Hepatic stellate cell (primary cell): ENCODE measurements around the gene PPFIBP1.

Experiments used
- DNase-seq: peaks from one replicate; pipeline ENCODE4 v3.0.0; 2011; ENCODE audit warnings: low spot score

The PPFIBP1 gene

DNA sequence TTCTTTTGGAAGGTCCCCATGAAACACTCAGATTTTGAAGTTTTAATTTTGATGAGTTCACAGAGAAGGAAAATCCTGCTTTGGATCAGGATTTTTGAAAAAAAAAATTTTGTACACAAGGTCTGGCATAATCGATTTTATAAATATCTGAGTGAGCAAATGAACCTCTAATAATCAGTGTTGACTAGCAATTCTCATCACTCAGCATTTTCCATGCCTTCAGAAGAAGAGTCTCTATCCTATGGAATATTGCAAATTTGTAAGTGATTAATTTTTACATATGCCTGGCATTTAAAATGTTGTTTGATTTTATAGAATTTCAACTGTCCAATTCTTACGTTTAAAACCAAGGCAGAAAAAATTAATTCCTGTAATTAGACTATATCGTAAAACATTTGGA, 141.7 kb downstream of the PPFIBP1 start:
- no peak for DNase-seq

DNA sequence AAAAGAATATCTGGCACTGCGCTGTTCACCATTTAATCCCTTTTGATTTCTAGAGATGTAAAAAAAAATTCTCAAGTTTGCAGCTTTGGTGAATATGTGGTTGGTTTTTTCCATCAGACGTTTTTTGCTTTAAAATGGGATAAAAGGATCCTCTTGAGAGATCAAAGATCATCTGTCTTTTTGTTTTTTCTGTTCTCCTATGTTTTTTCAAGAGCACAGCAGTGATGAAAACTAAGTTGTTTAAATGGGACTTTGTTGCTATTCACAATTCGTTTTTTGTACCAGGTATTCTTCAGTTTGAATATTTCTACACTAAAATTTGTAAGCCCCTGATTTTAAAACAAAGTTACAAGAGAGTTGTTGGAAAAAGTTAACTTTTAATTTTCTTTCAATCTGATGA, 142.5 kb downstream of the PPFIBP1 start:
- DNase-seq: no peak

DNA sequence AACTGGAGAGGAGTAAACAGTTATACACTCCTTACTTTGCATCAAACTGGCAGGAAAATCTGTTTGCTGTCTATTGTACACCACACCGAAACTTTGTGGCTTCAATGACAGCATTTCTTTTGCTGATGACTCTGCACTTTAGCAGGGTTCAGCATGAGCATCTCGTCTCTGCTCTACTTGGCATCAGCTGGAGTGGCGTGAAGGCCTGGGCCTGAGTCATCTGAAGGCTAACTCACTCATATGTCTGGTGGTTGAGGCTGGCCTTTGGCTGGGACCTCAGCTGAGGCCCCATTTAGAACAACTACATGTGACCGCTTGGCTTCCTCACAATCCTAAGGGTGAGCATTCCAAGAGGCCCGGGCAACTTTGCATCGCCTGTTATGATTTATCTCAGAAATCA, 143.5 kb downstream of the PPFIBP1 start:
- peak; percentile 3 for DNase-seq

DNA sequence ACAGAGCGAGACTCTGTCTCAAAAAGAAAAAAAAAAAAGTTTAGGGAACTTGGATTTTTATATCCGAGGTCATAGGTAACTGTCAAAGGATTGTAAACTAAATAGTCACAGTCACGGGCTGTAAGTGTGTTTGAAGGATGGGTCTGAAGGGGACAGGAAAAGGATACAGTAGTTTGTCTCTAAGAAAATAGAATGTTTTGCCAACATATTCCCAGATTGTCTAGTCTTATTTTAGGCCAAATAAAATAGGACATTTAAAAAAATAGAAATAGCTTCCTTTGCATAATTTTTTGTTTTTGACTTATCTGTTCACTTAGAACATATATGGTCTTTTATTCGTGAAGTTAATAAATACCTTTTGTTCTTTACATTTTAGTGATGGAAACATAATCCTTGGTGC, 148.0 kb downstream of the PPFIBP1 start:
- DNase-seq: no peak

DNA sequence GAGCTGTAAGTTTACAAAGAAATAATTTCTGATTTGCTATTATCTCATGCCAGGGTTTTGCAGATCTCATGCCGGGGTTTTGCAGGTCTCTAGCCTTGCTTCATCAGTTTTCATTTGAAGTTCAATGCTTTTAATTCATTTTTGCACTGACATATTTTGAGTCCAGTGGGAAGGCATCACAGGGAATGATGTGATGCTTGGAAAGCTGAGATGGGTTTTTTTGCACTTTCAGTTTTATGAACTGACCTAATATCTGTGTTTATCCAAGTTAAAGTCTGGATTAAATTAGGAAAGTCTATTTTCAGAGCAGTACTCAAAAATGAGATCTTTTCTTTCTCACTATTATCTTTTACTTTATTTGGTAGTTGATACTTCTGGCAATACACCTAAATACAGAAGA, 148.6 kb downstream of the PPFIBP1 start:
- DNase-seq: no peak

DNA sequence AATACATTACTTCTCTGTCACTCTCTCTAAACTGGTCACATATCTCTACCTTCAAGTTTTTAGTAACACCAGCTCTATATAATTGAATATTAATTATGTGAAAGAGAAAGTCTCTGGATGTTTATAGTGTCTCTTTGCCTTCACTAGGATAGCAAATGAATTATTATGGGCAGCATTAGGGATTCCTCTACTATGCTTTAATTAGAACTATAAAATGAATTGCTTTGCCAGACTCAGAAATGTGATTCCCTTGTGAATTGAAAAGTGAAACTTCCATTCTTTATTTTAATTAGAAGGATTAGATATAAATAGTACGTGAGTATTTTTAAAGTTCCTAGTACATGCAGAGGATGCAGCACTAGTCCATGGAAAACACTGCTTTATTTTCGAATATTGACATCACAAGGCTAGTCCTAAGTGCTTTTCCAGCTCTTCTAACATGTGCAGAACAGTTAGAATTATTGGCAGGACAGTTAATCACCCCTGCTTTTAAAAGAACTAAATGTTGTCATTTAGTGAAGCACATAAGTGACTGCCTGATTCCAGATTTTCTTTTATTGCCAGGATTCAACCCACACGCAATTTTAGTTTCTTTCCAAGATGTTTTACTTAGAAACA, 149.2 kb downstream of the PPFIBP1 start:
- no peak for DNase-seq

DNA sequence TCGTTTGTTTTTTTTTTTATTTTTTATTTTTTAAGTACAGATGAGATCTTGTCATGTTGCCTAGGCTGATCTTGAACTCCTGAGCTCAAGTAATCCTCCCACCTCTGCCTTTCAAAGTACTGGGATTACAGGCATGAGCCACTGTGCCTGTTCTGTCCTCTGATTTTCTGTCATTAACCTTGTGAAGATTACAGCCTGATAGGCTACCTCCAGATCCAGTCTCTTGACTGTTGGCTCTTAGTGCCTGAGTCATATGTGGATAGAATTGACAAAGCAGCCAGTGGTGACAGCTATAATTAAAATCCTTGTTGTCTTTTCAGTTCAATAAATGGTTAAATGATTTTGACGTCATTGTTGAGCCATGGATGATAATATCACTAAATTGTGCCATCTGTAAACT, 151.0 kb downstream of the PPFIBP1 start:
- no peak for DNase-seq

DNA sequence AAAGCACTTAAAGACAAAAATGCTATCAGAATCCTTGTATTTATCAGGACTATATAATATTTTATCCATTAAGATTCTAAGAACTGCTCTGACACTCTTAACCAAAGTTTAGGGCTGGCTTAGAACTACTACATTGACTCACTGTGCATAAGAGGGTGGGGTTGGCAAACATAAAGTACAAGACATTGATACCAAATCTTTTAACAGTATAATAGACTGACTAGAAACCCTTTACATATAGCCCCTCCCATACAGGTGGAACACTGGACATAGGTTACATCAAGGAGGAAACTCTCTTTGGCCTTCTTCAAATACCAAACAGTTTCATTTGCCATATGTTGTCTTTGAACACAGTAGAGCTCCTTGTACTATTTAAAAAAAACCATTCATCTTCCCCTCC, 156.6 kb downstream of the PPFIBP1 start:
- no peak for DNase-seq

DNA sequence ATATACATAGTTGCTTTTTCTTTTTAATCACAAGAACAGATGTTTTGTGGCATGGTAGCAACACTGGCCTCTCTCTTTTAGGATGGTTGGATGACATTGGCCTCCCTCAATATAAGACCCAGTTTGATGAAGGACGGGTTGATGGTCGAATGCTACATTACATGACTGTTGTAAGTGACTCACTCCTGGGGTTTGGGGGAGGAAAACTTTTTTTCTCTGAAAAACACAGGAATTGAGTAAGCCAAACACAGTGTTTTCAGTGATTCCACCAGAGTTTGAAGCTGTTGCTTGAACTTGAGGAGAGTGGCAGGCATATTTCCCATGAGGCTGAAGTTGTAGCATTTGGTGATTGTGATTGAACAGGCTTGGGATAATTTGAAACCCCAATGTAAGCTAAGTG, 158.5 kb downstream of the PPFIBP1 start:
- DNase-seq: peak; percentile 9

DNA sequence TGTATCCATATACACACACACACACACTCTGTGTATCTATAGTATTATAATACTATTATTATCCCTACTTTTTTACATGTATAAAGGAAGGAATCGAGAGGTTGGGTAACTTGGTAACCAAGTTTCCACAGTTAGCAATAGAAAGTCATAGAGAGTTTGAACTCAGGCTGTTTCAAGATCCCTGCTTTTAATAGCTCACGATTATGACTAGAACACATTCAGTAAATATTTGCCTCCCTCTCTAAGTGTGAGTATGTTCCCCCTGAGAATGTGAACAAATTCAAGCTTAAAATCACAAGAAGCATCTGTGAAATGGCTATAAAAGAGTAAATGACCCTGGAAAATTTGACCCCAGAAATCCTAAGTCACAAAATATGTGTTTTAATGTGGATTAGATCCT, 161.3 kb downstream of the PPFIBP1 start:
- no peak for DNase-seq

DNA sequence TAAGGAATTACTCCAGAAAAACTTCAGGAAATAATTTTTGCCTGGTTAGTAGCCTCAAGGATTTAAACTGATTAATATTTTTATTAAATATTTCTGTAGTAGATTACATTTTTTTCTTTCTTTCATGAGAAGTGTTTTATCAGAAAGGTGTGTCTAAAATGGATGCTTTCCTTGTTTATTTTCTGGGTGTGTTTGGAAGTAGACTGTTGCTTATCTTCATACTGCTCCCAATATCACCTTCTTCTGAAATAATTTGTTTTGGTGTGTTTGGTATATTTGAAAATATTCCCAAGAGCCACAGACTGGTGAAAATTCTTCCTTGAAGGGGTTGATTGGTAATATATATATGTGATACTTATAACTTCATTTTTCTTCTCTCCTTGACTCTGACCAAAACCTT, 162.1 kb downstream of the PPFIBP1 start:
- no peak for DNase-seq

DNA sequence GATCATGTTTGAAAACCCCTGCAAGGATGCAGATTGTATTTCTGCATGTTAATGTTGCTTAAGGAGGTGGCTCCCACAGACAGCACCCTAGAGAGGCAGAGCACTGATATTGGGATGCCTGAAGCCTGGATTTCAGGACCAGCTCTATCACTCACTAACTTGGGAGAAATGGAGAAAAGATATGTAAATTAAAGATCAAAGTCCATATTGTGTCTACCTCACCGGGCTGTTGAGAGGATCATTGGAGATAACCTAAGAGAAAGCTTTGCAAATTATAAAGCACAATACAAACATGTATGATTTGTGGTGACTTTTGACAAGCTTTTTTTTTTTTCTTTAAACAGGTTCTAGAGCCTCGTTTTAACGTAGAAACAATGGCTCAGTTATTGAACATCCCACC, 164.7 kb downstream of the PPFIBP1 start:
- no peak for DNase-seq

DNA sequence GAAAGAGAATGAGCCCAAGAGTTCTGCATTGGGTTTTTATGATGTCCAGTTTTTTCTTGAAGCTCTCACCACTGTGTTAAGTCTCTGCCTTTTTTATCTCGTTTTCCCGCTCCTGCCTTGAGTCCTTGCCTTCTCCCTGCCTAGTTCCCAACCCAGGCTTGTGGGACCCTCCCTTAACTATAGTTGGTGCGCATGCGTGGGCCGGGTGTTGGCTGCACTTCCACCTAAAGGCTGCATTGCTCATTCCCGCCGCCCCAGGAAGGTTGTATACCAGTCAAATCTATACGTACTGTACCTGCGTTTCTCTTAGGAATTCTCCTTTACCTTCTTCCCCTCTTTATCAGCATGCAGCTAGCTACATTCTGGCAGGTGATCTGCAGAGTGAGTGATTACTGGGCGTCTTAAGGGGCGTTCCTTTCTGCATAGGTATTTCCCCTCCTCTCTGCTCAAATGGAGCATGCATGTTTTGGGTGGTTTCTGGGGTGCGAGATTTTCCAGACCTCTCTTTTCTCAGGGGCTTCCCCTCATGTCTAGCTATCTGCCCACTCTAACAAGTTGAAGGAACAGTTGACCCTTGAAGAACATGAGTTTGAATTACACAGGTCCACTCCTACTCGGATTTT, 165.7 kb downstream of the PPFIBP1 start:
- no peak for DNase-seq

DNA sequence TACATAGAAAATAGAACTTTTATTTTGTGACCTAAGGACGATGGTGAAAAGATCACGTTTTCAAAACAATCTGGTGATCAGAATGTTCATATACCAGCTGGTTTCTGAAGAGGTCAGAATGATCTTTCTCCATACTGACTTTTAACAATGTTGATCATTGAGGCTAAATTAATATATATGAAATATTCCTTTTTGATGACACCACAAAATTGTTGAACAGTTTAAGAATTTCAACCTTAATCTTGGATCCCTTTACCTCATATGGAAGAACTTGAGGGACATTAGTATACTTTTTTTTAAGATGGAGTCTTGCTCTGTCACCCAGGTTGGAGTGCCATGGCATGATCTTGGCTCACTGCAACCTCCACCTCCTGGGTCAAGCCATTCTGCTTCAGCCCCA, 169.4 kb downstream of the PPFIBP1 start:
- no peak for DNase-seq

DNA sequence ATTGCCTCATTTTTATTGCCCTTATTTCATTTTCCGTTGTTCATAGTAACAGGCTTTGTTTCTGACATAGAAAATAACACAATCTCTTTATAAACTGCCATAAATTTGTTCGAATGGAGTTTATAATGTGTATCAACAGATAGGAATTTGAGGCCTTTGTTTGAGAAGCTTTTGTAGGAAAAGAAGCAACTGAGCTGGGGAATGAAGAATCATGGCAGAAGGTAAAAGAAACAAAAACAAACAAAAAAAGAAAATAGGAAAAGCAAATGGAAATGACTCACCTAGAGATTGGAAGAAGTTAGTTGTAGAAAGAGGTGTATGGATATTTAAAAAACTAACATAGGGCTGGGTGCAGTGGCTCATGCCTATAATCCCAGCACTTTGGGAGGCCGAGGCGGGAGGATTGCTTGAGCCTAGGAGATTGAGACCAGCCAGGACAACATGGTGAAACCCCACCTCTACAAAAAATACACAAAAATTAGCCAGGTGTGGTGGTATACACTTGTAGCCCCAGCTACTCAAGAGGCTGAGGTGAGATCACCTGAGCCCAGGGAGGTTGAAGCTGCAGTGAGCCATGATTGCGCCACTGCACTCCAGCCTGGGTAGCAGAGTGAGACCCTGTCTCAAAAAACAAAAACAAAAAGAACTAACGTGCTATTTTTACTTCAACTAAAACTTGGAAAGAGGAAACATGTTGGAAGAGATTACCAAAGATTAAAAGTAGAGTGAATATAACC, 171.7 kb downstream of the PPFIBP1 start:
- no peak for DNase-seq

DNA sequence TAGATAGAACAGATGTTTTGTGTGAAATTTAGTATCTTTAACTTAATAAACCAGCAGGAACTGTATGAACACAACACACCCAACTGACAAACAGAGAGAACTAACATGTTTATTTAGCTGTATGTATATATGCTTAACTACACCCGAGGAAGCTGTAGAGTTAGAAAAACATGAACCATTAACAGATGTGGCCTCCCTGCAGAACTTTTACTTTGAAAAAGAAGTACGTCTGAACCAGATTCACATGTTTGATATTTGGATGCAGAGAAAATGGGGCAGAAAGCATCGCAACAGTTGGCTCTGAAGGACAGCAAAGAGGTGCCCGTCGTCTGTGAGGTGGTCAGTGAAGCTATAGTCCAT, 172.3 kb downstream of the PPFIBP1 start, which contains the start of gene REP15:
REP15 (plus strand) TSS at position 155 of the 360 bp plus-strand sequence; CDS start at position 271, 116 bp downstream.
- DNase-seq: no peak

DNA sequence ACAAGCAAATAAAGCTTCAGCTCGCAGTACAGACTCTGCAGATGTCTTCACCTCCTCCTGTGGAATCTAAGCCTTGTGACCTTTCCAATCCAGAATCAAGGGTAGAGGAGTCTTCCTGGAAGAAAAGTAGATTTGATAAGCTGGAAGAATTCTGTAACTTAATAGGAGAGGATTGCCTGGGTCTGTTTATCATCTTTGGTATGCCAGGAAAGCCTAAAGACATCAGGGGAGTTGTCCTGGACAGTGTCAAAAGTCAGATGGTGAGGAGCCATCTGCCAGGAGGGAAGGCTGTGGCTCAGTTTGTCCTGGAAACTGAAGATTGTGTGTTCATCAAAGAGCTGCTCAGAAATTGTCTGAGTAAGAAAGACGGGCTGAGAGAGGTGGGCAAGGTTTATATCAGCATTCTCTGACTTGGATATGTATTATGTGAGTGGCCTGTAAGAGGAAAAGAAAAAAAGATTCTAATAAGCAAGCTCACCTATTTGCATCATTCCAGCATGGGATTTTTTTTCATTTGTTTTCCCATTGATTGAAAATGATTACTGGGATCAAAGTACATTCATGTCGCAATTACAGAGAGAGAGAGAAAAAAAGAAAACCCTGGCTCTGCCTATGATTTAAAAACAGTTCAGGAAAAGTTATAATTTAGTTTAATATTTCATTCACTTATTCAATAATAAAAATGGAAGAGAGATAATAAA, 173.0 kb downstream of the PPFIBP1 start:
- no peak for DNase-seq

DNA sequence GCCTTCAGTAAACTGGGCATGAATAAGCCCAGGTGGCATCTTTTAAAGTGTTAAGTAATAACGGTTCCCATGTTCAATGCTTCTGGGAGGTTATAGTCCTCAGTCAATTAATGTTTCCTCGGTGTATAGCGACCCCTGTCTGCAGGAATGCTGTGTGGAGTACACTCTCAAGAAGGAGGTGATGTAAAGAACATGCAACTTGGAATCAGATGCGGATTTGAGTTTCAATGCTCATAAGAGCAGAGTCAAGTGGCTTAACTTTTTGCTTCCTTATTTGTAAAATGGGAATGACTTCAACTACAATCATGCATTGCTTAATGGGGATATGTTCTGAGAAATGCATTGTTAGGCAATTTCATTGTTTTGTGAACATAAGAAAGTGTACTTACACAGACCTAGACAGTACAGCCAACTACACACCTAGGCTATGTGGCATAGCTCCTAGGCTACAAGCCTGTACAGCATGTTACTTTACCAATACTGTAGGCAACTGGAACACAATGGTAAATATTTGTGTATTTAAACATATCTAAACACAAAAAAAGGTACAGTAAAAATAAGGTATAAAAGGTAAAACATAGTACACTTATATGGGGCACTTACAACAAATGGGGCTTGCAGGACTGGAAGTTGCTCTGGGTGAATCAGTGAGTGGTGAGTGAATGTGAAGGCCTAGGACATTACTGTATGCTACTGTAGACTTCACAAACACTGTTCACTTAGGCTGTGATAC, 179.9 kb downstream of the PPFIBP1 start:
- peak; percentile 54 for DNase-seq

DNA sequence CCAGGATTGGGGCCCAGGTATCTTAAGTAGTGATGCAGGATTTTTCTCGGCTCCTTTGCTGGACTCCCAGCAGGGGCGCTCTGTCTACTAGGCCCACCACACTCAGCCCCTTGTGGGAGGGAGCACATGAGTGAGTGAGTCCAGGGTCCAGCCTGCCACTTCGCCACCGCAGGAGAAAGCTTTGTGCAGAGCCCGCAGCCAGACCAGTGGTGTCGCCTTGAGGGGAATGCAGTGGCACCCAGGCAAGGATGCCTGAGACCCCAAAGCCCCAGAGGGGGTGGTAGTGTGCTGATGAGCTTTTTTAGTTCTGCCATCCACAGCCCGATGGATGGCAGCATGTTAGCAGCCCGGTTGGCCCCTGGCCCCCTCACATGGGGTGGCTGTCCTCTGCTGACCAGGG, 181.3 kb downstream of the PPFIBP1 start:
- DNase-seq: no peak

DNA sequence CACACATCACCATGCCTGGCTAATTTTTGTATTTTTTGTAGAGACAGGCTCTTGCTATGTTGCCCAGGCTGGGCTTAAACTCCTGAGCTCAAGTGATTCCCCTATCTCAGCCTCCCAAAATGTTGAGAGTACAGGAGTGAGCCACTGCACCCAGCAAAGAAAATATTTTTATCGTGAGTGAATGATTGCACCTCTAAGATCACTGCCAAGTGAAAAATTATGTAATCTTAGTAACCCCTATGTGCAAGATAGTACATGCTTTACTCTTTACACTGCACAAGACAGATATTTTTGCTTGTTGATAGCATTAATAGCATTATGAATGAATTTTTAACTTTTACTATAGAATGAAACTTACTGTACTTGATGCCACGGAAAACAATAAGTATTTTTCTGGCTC, 183.2 kb downstream of the PPFIBP1 start:
- no peak for DNase-seq

DNA sequence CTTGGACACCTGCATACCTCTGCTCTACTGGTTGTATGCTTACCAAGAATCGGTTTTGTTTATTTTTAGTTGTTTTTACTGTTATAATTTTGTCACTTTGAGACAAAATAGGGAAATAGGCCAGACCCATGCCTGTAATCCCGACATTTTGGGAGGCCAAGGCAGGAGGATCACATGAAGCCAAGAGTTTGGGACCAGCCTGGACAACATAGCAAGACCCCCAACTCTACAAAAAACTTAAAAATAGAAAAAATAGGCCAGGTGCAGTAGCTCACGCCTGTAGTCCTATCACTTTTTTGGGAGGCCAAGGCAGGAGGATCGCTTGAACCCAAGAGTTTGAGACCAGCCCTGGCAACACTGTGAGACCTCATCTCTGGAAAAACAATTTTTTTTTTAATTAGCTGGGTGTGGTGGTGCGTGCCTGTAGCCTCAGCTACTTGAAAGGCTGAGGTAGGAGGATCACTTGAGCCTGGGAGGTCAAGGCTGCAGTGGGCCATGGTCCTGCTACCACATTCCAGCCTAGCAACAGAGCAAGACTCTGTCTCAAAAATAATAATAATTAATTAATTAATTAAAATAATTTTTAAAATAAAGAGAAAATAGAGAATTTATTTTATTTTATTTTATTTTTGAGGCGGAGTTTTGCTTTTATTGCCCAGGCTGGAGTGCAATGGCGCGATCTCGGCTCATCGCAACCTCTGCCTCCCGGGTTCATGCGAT, 185.4 kb downstream of the PPFIBP1 start:
- DNase-seq: no peak
